T-helper 2 cell treated with Interferon-gamma antibody and Interleukin-4, amounts not matched to agents 5 μg/mL and 100 μg/mL, for 36 hours (primary cell): ENCODE results near the gene ELFN2.

Source experiments
- DNase-seq: peaks from one replicate; pipeline ENCODE4 v3.0.0; 2021; ENCODE audit warnings: low spot score
- H3K27ac Mint-ChIP-seq: one replicate; pipeline ENCODE4 v1.8.0; 2021; ENCODE audit warnings: mild to moderate bottlenecking, mixed read lengths
- H3K27me3 Mint-ChIP-seq: one replicate; pipeline ENCODE4 v1.8.0; 2021; ENCODE audit warnings: low read depth, mixed read lengths
- H3K36me3 Mint-ChIP-seq: one replicate; pipeline ENCODE4 v1.8.0; 2021; ENCODE audit warnings: low read depth, mixed read lengths
- H3K4me1 Mint-ChIP-seq: one replicate; pipeline ENCODE4 v1.8.0; 2021; ENCODE audit warnings: low read depth, mixed read lengths
- H3K4me3 Mint-ChIP-seq: one replicate; pipeline ENCODE4 v1.8.0; 2022; ENCODE audit warnings: mild to moderate bottlenecking, moderate library complexity, mixed read lengths
- H3K9me3 Mint-ChIP-seq: one replicate; pipeline ENCODE4 v1.8.0; 2021; ENCODE audit warnings: mixed read lengths

Gene ELFN2

DNA sequence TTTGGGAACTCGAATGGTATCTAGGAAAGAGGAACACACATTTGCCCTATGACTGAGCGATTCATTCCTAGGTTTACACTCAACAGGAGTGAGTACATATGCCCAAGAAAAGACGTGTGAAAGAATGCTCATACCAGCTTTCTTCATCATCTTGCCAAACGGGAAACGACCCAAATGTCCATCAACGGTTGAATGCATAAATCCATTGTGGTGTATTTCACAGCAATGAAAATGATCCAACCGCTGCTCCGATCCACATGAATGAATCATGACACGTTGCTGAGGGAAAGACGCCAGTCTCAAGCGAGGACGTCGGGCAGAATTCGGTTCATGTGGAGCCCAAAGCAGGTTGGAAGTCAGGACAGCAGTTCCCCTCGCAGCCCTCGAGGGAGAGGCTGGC, 73.4 kb downstream of the ELFN2 start:
- H3K36me3 Mint-ChIP-seq = no peaks in the 10 kb centered on the region
- no peaks in the 10 kb centered on the region for H3K9me3 Mint-ChIP-seq
- no peak overlapping the region for H3K27ac Mint-ChIP-seq
- no peaks in the 10 kb centered on the region for H3K4me1 Mint-ChIP-seq
- H3K27me3 Mint-ChIP-seq = no peaks in the 10 kb centered on the region
- no peak overlapping the region for H3K4me3 Mint-ChIP-seq
- DNase-seq = no peak

DNA sequence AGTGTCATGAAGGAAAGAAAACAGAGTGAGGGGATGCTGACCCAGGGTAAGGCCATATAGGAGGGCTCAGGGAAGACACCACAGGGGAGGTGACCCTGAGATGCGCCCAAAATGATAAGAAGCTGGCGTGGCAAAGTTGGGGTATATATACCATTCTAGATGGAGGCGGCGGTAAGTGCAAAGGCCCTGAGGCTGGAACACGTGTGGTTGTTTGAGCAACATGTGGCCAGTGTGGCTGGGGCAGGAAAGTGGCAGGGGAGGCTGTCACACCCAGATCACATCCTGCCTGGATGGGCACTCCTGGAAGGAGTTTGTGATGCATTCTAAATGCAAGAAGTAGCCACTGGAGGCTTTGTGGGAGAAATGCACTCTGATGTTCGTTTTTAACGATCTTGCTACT, 74.8 kb downstream of the ELFN2 start:
- no peaks in the 10 kb centered on the region for H3K4me1 Mint-ChIP-seq
- no peaks in the 10 kb centered on the region for H3K36me3 Mint-ChIP-seq
- H3K27ac Mint-ChIP-seq = no peak overlapping the region
- no peak for DNase-seq
- H3K27me3 Mint-ChIP-seq = no peaks in the 10 kb centered on the region
- no peak overlapping the region for H3K4me3 Mint-ChIP-seq
- H3K9me3 Mint-ChIP-seq = no peaks in the 10 kb centered on the region

DNA sequence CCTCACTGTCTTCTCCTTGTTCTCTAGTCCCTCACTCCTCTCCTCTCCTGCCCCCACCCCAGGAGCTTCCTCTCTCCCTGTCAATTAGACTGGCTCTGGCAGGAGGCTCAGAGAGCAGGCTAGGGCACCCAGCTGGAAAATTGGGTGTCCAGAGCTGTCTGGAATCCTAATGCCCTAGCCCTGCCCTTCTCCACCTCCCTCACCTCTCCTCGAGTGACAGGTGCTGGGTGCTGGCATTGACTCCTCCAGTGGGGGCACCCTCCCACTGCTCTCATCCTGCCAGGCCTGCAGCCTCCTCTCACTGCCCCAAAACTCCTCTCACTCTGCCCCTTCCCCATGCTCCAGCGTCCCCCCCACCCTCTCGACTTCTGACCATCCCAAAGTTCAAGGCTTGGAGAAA, 76.0 kb downstream of the ELFN2 start:
- Mint-ChIP-seq H3K4me1 (no peaks in the 10 kb centered on the region), H3K4me3 (no peak overlapping the region), H3K27ac (no peak overlapping the region), H3K9me3 (no peaks in the 10 kb centered on the region), H3K36me3 (no peaks in the 10 kb centered on the region), H3K27me3 (no peaks in the 10 kb centered on the region)
- DNase-seq = no peak

DNA sequence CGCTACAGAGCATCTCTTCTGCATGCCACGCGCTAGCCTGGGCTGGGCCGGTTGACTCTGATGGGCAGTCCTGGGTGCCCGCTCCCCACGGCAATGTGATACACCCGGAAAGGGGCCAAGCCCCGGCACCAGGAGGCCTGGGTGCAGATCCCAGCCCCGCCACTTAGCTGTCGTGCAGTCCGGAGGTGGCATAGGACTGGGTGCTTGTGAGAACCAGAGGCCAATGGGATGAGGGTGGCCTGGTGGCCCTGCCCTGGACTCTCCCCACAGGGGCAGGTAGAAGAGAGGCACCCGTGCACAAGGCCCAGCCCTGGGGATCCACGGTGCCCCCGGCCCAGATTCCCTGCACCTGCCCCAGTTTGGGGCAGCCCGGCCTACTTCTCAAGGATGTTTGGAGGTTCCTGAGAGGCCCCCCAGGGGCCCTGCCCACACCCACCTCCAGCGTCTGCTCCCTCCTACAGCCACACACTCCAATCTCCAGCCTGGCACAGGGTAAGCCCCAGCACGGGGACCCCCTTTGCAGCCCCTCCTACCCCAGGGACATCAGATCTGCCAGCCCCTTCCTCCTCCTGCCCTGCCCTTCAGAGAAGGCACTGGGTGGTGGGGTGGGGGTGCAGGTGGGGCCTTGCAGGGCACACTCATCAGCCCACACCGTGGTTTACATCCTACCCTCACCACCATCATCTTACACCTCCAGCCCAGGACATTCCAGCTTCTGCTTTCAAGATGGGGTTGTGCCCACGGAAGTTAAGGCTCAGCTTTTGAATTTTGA, 78.0 kb downstream of the ELFN2 start:
- Mint-ChIP-seq H3K27ac (no peak overlapping the region), H3K9me3 (no peaks in the 10 kb centered on the region), H3K4me3 (no peak overlapping the region), H3K27me3 (peaks cover 3% of the 10 kb centered on the region), H3K36me3 (no peaks in the 10 kb centered on the region), H3K4me1 (no peaks in the 10 kb centered on the region)
- no peak for DNase-seq

DNA sequence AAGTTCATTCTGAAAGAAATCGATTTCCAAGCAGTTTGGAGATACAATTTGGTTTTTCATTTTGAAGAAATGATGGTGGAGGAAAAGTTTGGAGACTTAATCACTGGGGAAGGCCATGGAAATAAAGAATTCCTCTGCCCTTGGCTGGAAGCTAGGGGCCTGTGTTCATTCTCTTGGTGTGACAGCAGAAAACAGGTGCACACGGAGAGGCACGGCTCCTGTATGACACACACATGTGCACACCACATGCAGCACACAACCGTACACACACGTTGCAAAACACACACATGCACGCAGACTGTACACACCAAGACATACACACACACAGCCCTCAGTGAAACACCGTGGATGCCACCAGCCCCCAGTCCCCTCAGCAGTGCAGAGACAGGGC, 80.8 kb downstream of the ELFN2 start:
- Mint-ChIP-seq H3K9me3 (no peaks in the 10 kb centered on the region), H3K4me3 (no peak overlapping the region), H3K36me3 (no peaks in the 10 kb centered on the region), H3K27me3 (peaks cover 3% of the 10 kb centered on the region), H3K4me1 (no peaks in the 10 kb centered on the region), H3K27ac (no peak overlapping the region)
- DNase-seq = no peak

DNA sequence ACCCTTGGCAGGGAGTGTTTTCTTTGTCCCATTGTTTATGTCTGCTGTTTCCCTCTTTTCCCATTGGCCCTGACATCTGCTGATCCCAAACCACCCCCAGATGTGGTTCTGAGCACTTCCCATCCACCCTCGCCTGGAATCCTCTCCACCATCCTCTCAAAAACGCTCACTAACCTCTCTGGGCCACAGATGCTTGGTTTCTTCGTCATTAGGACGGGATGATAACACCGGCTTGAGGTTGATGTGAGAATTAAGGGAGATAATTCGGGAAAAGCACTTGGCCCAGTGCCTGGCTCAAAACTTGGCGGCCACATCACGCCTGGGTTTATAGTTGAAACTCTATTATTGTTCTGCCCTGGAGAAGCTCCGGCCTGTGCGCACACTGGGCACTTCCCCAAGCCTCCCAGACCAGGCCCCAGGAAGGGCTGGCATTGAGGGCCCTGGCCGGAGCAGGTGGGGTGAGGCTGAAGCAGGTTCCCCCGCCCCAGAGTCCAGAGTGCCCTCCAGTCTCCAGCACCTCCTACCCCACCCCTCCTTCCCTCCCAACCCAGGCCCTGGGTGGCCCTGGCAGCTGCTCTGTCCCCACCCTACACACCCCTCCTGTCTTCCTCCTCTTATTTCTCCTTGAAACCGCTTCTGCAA, 81.3 kb downstream of the ELFN2 start:
- Mint-ChIP-seq H3K27me3 (peaks cover 5% of the 10 kb centered on the region), H3K27ac (no peak overlapping the region), H3K36me3 (no peaks in the 10 kb centered on the region), H3K9me3 (no peaks in the 10 kb centered on the region), H3K4me1 (no peaks in the 10 kb centered on the region), H3K4me3 (no peak overlapping the region)
- no peak for DNase-seq

DNA sequence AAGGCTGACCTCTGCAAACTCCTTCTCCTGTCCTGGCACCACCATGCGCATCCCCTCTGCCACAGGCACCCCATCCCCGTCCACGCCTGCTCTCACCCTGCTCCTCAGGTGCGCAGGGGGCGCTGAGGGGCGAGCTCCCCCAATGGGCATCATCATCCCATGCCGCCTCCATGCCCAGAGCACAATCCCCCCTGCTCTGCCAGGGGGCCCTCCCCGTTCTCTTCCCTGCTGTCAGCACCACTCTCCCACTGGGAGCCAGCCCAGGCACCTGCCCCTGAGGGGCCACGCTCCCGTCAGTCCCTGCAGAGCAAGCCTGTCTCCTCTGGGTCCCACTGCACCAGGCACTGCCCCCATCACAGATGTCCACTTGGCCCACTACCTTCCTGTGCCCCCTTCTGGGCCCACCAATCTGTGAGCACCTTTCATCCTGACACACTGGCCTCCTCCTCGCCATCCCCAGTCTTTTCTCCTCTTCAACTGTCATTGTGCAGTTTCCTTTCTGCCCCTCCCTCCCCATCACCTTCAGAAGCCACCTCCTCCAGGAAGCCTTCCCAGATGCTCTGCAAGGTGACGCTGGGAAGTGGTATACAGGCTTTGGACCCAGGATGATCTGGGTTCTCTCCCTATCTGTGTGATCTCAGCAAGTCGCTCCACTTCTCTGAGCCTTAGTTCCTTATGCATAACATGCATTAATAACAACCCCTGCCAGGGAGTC, 82.4 kb downstream of the ELFN2 start:
- Mint-ChIP-seq H3K36me3 (no peaks in the 10 kb centered on the region), H3K27me3 (peaks cover 8% of the 10 kb centered on the region), H3K4me3 (no peak overlapping the region), H3K9me3 (no peaks in the 10 kb centered on the region), H3K4me1 (no peaks in the 10 kb centered on the region), H3K27ac (no peak overlapping the region)
- DNase-seq = no peak

DNA sequence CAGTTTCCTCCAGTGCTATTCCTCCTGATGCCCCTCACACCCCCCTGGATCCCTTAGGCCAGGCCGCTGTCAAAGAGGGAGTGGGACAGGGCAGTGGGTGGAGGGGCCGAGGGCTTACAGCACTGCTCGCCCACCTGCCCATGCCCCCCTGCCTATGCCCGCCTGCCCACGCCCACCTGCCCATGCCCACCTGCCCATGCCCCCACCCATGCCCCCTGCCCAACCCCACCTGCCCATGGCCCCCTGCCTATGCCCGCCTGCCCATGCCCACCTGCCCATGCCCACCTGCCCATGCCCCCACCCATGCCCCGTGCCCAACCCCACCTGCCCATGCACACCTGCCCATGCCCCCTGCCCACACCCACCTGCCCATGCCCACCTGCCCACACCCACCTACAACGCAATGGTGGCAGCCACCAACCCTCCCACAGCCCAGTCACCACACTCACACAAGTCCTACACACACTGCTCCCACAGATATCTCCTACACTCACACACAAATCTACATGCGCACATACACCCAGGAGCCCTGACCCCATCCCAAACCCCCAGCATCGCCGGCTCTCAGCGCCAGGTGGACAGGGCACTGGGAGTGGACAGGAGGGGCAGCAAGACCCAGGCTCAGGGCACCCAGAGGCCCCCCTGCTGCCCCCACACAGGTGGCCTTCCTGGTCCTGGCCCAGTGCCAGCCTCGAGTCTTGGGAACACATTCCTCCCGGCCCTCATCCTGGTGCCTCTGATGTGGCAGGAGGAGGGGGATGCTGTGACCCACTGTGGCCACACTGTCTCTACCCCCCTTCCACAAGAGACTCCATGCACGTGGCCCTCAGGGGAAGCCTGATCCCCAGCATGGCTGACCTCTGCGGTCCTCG, 83.2 kb downstream of the ELFN2 start:
- Mint-ChIP-seq H3K27ac (no peak overlapping the region), H3K4me3 (no peak overlapping the region), H3K36me3 (no peaks in the 10 kb centered on the region), H3K4me1 (no peaks in the 10 kb centered on the region), H3K9me3 (no peaks in the 10 kb centered on the region), H3K27me3 (peaks cover 8% of the 10 kb centered on the region)
- no peak for DNase-seq

DNA sequence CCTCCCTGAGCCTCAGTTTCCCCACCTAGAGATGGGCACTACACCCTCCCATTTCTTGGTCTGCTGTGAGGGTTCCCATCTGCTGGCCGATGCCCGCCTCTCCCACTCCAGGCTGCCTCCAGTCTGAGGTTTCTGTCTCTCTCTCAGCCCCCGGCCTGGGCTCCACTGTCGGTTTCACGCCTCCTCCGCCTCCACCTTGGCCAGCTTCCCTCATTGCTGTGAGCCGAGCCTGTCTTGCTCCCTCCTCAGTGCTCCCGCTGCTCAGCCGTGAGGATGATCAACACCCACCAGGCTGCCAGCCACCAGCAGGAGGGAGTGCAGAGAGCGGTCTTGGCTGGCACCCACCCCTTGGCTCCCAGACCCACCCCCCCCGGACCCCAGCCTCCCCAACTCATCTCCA, 83.9 kb downstream of the ELFN2 start:
- peaks cover 10% of the 10 kb centered on the region for H3K27me3 Mint-ChIP-seq
- H3K4me3 Mint-ChIP-seq = no peak overlapping the region
- no peak for DNase-seq
- no peak overlapping the region for H3K27ac Mint-ChIP-seq
- no peaks in the 10 kb centered on the region for H3K36me3 Mint-ChIP-seq
- no peaks in the 10 kb centered on the region for H3K9me3 Mint-ChIP-seq
- H3K4me1 Mint-ChIP-seq = no peaks in the 10 kb centered on the region

DNA sequence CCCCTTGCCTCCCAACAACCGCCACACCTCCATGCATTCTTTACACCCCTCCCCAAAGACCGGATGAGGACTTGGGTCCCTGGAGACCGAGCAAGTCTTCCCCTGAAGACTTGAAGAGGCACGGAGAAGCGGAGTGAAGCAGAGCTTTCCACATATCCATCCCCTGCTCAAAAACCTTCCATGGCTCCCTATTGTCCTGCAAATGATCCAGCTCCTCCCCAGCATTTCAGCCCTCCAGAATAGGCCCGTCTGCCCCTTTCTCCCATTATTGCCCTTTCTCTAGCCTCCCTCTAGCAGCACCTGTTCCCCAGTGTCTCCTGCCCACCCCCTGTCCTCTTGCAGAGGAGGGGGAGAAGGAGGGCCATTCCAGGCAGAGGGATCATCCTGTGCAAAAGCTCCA, 85.2 kb downstream of the ELFN2 start:
- H3K4me3 Mint-ChIP-seq = no peak overlapping the region
- H3K27me3 Mint-ChIP-seq = peaks cover 15% of the 10 kb centered on the region
- H3K27ac Mint-ChIP-seq = no peak overlapping the region
- no peaks in the 10 kb centered on the region for H3K36me3 Mint-ChIP-seq
- H3K4me1 Mint-ChIP-seq = no peaks in the 10 kb centered on the region
- no peaks in the 10 kb centered on the region for H3K9me3 Mint-ChIP-seq
- no peak for DNase-seq

DNA sequence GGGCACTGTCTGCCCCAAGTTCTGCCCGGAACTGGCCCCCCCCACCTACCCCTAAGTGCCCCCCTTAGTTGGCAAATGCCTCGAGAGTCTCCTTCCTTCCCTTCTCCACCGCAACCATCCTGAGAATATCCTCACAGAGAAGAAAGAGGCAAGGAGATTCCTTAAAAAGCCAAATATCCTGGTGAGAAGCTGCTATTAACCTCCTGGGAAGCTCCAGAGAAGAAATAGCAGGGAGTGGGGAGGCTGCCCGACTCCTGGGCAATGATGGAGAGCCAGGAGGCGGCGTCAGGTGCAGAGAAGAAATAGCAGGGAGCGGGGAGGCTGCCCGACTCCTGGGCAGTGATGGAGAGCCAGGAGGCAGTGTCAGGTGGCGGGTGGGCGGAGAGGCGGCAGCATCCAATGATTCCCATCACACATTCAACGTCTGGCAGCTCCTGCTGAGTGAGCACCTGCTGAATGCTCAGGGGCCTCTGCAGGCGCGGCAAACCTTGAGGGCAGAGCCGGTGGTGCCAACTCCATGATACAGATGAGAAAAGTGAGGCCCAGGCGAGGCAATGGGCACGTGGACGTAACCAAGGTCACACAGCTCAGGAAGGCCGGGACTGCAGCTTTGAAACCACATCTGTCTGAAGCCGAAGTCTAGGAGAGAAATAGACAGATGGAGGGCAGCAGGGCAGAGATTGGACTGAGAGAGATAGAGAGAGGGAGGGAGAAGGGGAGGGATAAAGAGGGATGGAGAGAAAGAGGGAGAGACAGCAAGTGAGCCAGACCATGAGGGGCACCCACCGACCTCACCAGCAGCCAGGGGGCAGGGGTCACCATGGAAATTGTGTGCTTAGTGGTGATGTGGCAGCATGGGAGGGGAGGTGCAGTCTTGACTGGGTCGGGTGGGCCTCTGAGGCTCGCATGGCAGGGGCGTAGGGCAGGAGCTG, 86.7 kb downstream of the ELFN2 start:
- H3K9me3 Mint-ChIP-seq = no peaks in the 10 kb centered on the region
- no peaks in the 10 kb centered on the region for H3K4me1 Mint-ChIP-seq
- H3K36me3 Mint-ChIP-seq = no peaks in the 10 kb centered on the region
- DNase-seq = no peak
- H3K27me3 Mint-ChIP-seq = peaks cover 29% of the 10 kb centered on the region
- no peak overlapping the region for H3K4me3 Mint-ChIP-seq
- no peak overlapping the region for H3K27ac Mint-ChIP-seq

DNA sequence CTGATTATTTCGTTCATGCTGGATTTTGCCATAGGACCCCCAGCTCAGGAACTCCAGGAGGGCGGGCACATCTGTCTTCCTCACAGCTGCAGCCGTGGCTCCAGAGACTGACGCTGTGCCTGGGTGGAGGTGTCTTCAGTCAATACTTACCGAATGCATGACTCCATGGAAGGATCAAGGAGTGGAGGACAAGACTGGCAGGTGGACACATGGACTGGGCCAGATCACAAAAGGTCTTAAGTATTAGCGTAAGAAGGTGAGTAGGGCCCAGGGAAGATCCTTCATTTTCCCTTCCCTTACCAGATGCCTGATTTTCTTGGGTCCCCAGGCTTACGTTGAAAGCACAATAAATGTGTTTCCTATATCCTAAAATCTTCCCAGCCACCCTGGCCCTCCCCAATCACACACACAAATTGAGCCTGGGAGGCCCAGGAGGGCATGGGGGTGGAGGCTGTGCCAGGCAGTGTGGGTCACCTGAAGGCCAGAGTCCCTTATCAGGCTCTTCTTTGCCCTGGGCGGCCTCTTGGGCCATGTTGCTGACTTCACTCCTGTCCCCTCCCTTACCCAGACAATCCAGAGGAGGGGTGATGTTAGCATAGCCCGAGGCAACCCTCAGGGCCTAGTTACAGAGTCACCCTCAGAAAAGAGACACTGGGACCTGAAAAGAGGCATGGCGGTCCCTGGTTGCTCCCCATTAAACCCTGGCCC, 88.6 kb downstream of the ELFN2 start:
- no peak for DNase-seq
- no peak overlapping the region for H3K27ac Mint-ChIP-seq
- no peaks in the 10 kb centered on the region for H3K36me3 Mint-ChIP-seq
- peaks cover 43% of the 10 kb centered on the region for H3K27me3 Mint-ChIP-seq
- H3K4me1 Mint-ChIP-seq = peaks cover 3% of the 10 kb centered on the region
- no peak overlapping the region for H3K4me3 Mint-ChIP-seq
- H3K9me3 Mint-ChIP-seq = no peaks in the 10 kb centered on the region
